ENCODE data around the gene UROC1.

The UROC1 gene

DNA sequence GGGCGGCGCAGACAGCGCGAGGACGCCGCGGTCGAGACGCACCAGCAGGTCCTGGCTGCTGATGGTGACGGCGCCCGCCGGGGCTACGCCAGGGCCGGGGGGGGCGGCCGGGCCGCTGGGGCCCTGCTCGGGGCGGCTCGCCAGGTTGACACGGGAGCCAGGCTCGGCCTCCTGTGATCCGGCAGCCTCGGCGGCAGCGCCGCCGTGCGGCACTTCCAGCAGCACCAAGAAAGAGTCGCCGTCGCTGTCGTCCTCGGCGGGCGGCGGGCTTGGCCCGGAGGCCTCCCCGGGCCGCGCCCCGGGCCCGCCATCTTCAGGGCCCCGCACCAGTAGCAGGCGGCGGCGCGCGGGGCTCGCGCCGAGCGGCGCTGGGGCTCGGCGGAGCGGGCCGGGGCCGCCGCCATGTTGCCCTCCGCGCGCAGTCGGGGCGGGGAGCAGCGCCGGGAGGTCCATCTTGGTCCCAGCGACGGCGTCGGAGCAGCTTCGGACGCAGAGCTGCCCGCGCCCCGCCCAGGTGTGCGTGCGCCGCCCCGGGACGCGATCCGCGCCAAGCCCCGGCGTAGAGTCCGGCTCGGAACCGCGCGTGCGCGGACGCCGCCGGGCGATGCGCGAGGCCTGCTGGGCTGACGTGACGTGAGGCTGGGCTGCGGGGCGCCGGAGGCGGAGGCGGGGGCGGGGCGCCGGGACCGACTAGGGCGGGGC, 42.0 kb downstream of the UROC1 start, which contains the start of gene ZXDC:
TSS of gene ZXDC (minus strand) at position 479 of the 702 bp plus-strand sequence. CDS start at position 453, 26 bp downstream.
- peak; percentile 100 for DNase-seq (ENCODE audit: low spot score)
- TF ChIP-seq, protein P1, sequence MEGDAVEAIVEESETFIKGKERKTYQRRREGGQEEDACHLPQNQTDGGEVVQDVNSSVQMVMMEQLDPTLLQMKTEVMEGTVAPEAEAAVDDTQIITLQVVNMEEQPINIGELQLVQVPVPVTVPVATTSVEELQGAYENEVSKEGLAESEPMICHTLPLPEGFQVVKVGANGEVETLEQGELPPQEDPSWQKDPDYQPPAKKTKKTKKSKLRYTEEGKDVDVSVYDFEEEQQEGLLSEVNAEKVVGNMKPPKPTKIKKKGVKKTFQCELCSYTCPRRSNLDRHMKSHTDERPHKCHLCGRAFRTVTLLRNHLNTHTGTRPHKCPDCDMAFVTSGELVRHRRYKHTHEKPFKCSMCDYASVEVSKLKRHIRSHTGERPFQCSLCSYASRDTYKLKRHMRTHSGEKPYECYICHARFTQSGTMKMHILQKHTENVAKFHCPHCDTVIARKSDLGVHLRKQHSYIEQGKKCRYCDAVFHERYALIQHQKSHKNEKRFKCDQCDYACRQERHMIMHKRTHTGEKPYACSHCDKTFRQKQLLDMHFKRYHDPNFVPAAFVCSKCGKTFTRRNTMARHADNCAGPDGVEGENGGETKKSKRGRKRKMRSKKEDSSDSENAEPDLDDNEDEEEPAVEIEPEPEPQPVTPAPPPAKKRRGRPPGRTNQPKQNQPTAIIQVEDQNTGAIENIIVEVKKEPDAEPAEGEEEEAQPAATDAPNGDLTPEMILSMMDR (IDR thresholded peaks at IDR 0.05; ENCODE audit: extremely low read depth, missing control alignments): peak; percentile 63

DNA sequence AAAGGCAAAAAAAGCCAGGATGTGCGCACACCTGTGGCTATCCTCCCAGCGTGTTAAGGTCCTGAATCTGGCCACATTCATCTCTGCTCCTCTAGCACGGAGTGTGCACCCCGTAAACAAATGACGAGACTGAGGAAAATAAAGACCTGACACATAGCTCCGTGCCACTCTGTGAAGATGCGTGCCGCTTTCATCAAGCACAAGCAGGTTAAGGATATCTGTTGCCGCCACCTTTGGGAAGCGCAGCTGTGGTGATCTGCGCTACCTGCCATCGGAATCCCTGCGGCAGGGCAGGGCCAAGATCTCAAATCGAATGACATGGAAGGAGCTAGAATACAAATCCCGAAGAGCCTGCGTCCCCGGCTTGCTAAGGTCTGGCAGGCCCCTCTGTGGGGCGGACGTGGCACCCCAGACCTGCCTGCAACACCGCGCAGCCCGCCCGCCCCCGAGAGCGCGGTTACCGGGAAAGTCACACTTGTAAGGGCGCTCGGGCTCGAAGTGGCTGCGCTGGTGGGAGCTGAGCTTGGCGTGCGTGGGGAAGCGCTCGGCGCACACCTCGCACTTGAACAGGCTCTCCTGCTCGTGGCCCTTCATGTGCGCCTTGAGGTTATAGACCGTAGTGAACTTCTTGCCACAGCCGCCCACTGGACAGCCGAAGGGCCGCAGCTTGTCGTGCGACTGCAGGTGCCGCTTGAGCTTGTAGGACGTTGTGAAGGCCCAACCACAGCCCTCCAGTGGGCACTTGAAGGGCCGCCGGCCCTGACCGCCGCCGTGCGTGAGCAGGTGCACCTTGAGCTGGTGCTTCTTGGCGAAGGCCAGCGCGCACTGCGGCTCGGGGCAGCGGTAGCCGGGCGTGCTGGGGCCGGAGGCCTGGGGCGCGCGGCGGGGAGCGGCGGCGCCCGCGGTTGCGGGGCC, 42.8 kb downstream of the UROC1 start:
- TF ChIP-seq, protein P1 (IDR thresholded peaks at IDR 0.05; ENCODE audit: extremely low read depth, missing control alignments): no peak
- DNase-seq (ENCODE audit: low spot score): peak; percentile 65

DNA sequence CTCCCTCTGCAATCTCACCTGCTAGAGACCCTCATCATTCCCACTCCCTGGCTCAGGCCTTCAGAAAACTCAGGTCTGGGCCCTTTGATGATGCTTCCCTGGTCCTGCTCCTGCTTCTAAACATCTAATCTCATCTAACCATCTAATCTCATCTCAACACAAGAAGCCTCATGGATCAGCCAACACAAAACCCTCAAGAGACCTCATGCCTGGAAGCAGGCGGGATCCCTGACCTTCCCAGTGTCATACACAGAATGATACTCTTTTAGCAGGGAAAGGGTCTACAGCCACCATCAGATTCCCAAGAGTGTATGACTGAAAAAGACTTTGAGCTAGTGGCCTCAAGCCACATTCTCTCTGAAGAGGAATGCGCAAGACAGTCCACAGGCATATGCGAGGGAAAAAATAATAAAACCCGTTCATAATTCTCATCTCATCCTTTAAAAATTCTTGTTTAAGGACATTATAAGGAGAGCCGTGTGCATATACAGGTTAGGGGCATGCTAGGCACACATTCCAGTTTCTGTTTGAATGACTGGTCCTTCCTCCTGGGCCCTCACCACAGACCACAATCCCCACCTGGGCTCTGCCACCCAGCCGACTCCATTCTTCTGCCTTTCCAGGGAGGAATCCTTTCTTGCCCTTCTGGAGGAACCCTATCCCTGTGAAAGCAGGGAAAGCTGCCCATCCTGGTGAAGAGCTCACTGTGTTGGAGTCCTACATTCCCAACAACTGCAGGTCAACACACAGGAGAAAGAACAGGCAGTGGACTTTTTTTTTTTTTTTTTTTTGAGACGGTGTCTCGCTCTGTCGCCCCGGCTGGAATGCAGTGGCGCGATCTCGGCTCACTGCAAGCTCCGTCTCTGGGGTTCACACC, 44.0 kb downstream of the UROC1 start:
- no peak for DNase-seq (ENCODE audit: low spot score)
- TF ChIP-seq, protein P1 (IDR thresholded peaks at IDR 0.05; ENCODE audit: extremely low read depth, missing control alignments): no peak

DNA sequence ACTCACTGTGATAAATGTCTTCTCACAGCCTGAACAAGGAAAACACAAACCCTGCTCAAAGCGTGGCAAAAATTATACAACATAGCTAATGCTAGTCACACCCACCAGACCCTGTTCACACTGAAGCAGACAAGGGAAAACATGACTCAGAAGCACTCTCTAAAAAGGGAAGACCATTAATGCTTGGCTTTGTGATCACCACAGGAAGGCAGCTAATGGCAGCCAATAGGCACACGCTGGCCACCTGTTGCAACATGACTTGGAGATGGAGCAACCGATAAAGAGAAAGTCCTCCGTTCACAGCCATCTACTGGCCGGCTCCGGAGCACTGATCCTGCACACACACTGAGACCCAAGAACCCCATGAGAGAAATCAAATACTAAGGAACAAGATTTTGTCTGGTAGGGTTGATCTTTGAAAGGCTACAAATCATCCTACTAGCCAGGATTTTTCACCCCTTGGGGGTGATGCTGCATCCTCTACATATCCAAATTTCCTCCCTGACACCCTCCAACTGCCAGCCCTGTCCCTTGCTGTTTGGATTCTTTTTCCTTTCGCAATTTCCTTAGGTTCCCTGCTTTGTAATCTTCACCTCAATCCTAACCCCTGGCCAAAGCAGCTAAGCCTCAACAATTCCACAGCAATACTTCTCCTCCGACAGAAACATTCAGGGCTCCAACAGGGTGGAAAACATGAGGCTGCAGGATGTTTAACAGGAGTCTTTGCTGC, 45.1 kb downstream of the UROC1 start:
- DNase-seq (ENCODE audit: low spot score): peak; percentile 43
- TF ChIP-seq, protein P1 (IDR thresholded peaks at IDR 0.05; ENCODE audit: extremely low read depth, missing control alignments): no peak

DNA sequence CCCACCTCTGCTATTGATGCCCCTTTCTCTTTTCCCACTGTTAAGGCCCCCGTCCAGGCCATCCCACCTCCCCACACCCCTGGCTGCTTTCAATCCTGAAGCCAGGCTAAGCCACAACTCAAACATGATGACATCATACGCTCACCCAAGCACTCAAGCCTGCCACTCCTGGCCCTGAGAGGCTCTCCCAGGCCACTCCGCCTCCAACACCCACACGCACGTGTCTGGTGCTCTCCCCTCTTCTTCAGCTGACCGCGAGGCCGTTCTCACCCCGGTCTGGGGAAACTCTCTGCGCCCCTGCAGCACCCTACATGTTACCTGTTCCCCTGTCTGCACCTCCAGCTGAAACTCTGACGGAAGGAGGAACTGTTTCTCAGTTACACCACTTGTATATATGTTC, 48.1 kb downstream of the UROC1 start:
- TF ChIP-seq, protein P1 (IDR thresholded peaks at IDR 0.05; ENCODE audit: extremely low read depth, missing control alignments): no peak
- no peak for DNase-seq (ENCODE audit: low spot score)

DNA sequence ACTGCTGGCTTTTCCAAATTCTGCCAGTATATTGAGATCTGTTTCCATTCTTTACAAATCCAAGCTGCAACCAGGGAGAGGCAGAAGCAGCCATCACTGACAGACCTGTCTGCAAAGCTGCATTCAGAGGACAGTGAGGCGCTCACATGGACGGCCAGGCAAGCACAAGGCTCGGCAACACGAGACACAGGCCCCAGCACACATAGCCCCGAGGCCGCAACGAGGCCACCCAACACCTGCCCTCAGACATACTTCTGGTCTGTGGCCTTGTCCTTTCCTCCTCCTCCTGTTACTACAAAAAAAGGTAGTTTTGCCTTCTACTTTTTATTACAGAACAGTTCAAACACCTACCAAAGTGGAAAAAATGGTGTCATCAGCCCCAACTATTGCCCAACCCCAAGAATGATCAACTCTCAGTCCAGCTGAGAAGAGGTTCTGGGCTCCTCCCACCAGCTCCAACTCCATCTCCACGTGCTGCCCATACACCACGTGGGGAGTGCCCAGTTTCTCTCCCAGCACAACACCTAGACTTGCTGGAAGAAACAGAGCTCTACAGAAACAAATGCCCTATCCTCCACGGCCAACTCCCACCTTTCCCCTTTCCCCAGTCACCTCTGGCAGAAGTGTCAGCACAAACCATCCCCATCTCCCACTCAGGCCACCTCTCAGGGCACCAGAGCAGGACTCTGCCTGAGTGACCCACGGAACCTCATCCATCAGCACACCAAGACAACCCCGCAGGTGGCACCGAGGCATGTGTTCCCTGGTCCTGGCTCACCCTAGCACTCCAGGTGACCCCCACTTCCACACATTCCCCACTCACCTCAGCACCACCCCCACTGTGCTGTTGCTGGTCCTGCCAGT, 49.3 kb downstream of the UROC1 start:
- TF ChIP-seq, protein P1 (IDR thresholded peaks at IDR 0.05; ENCODE audit: extremely low read depth, missing control alignments): no peak
- DNase-seq (ENCODE audit: low spot score): no peak
